Stimulated activated CD4-positive, alpha-beta T cell treated with anti-CD3 and anti-CD28 coated beads, TNF-alpha, amount 100 ng/mL, for 1 hour (primary cell): ENCODE results near the gene DKC1.
A peak's percentile ranks its signal among the peaks of the same experiment; 100 is the strongest.

ENCODE experiments used
- DNase-seq, 3 donors: peaks; one replicate each; pipeline ENCODE4 v3.0.0-alpha.2; 2020; ENCODE audit warnings: low read depth in 3 of 3, low spot score in 1 of 3

DKC1 gene

DNA sequence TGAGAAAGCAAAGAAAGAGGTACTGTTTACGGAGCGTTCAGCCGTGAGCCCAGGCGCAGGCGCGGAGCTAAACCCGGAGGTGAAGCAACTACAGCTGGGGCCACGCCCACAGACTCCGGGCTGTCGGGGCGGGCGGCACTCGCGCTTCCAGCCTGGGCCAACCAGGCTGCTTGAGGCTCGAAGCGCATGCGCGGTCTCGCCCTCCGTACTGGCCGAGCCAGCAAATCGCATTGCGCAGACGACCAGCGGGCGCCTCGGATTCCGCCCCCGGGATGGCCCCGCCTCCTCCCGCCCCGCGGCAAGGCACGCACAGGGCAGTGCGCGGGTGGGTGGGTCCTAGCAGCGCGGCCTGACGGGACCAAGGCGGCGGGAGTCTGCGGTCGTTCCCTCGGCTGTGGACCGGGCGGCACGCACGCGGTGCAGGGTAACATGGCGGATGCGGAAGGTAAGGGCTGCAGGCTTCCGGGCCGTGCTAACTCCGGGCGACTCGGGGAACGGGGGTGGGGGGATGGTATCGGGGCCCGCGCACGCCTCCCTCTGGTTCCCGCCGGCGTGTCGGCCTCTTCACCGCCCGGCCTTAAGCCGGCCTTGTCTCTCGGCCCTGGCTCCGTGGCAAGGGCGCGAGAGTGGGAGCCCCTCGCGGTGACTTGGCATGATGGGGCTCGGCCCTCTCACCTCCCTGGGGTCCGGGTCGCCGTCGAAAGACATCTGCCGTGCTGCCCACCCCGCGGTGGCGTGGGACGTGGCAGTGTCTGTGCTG is at the start of gene DKC1:
TSS of gene DKC1 (plus strand) at position 328 of the 760 bp plus-strand sequence. CDS start at position 430, 102 bp downstream.
- DNase-seq, result peak; percentile 87 to 90 (median 88)

DNA sequence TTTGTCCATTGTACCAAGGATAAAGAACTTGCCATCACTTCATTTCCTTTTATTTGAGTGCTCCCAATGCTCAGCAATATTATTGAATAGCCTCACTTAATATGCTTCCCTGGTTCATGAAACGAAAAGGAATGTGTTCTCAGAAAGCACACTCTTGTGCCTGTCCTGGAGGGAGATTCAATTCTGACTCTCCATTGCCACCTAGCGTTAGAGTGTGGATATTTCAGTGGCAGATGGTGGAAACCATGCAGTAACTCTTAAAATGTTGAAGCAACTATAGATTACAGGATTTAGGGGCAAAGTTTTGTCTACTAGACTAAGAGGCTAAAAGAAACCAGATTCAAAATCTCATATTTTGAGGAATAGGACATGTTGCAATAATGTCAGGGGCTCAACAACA is 47.7 kb upstream of the DKC1 start:
- peak in 1 of 3 donors; percentile 22 for DNase-seq

DNA sequence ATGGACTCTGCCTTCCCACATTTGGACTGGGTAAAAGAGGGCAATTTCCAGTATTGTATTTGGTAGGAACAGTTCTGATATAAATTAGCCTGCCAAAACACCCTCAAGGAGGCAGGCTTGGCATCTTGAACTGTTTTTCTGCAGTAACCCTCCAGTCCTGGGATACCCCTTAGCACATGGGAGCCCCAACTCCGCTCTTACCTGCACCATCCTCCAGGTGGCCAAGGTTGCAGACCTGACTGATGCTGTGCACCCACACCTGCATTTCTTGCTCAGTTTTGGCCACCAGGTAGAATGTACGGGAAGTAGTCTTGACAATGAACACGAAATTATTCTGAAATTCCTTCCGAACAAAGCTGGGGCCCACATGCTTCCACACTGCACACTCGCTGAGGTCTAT is 46.8 kb upstream of the DKC1 start:
- no peak for DNase-seq

DNA sequence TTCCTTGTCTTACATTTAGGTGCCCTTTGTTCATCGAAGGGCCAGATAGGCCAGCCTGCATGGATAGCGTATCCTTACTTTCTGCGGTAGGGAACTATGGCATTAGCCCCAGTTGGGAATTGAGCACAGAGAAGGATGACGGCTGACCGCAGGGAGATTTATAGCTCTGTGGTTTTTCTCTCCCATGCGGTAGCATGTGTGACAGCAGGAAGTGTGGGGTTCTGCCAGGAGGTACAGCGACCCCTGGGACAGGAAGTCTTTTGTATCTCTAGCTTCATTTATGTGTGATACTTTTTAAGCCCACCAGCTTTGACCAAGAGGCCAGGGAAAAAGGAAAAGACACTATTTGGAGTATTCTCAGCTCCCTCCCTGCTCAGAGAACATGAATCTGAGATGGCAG is 44.8 kb upstream of the DKC1 start:
- no peak for DNase-seq

DNA sequence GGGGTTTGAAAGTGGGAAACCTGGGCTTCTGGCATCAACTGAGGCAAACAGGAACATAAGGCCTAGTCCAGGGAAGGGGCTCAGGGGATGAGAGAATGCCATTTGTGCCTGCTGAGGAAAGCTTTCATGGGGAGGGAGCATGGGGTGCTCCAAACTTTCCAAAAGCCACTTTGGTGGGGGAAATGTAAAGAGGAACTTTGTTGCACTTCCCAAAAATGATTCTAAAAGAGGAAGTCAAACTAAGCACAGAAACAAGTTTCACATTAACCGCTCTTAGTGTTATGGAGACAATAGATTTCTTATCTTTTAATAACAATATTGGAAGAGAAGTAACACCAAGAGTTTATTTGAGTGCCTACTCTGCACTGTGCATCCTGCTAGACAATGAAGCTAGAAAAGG is 44.0 kb upstream of the DKC1 start:
- DNase-seq, result no peak

DNA sequence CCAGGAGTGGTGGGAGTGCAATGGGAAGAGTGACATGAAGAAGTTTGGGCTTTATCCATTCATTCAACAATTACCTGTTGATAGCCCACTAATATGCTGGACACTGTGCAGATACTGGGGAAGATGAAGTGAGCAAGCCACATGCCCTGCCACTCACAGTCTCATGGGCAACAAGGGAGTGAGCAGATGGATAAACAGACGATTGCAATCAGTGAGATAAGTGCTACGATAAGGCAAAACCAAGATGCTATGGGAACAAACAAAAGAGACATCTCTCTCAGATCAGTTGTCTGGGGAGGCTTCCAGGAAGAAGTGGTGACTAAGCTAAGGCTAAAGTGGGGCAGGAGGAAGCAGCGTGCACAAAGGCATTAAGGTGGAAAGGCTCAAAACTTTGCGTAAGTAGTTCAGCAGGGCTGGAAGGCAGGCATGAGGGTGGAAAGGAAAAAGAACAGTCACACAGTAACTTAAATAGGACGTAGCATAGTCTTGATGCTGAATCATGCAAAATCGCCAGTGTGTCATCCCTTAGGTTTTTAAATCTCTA is 43.5 kb upstream of the DKC1 start:
- peak in 2 of 3 donors; percentile 18 for DNase-seq

DNA sequence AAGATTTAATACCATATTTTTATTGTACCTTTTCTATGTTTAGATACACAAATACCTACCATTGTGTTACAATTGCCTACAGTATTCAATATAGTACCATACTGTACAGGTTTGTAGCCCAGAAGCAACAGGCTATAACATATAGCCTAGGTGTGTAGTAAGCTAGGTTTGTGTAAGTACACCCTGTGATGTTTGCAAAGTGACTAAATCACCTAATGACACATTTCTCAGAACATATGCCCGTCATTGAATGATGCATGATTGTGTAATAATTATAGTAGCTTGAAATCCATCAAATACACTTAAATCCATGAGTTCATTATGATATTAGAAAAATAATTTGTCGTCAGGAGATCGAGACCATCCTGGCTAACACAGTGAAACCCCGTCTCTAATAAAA is 42.6 kb upstream of the DKC1 start:
- DNase-seq, result no peak

DNA sequence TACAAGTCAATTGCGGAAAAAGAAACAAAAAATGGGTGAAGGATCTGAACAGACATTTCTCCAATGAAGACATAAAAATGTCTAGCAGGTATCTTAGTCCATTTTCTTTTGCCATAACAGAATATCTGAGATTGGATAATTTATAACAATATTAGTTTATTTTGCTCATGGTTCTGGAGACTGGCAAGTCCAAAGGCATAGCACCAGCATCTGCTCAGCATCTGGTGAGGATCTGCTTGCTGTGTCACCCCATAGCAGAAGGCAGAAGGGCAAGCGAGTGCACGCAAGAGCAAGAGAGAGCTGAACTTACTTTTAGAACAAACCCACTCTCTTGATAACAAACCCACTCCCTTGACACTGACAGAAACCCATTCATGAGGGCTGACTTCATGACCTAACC is 41.5 kb upstream of the DKC1 start:
- DNase-seq, result no peak

DNA sequence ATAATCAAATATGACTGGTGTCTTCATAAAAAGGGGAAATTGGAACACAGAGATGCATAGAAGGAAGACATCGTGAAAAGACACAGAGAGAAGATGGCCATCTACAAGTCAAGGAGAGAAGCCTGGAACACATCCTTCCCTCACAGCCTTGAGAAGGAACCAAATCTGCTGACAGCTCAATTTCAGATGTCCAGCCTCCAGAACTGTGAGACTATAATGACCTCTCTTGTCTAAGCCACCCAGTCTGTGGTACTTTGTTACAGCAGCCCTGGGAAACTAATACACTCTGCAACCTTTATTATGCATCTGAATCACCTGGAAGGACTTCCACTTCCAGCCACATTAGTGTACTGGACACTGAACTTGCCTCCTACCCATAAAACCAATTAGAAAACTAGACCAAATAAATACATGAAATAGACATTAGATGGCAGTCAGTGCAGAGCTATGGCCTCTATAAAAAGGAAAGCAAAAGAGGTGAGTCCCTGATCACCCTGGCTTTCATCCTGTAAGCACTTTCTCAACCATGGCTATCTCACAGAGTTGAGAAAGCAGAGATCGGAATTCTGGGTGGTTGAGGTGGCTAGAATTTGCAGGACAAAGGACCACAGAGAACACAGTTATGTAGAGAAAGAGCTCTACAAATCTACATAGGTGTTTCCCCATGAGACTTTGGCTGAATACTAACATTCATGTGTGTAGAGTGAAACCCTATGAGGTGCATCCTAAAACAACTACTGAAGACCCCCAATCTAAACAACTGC is 37.5 kb upstream of the DKC1 start:
- no peak for DNase-seq

DNA sequence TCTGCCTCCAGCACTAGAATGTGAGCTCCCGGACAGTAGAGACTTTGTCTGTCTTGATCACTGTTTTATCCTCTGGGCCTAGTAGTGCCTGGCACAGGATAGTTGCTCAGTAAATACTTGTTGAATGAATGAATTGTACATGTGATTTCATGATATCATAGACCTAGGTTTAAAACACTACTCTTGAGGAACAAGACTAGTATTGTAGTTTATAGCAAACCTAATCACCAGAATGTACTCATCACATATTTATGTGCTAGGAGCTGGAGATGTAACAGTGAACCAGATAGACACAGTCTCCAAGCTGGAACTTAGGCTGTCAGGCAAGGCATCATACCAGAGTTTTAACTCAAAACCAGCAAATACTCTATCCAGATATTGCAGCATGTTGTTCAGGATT is 35.2 kb upstream of the DKC1 start:
- DNase-seq, result no peak

DNA sequence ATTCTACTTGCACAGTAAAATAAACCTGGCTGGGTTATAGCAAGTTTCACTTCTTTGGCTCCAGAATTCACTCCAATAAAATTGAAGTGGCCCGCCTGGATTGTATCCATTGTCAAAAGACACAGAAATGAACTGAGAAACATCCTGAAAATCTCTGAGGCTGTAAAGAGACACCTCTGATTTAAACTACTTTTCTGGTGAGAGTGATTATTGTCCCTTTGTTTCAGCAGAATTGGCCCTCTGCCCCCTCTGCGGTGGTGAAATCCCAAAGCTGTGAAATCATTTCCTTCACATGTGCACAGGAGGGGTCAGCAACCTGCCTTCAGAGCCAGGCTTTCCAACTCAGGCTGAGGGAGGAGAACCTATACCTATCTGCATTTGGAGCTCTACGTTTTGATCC is 34.8 kb upstream of the DKC1 start:
- no peak for DNase-seq

DNA sequence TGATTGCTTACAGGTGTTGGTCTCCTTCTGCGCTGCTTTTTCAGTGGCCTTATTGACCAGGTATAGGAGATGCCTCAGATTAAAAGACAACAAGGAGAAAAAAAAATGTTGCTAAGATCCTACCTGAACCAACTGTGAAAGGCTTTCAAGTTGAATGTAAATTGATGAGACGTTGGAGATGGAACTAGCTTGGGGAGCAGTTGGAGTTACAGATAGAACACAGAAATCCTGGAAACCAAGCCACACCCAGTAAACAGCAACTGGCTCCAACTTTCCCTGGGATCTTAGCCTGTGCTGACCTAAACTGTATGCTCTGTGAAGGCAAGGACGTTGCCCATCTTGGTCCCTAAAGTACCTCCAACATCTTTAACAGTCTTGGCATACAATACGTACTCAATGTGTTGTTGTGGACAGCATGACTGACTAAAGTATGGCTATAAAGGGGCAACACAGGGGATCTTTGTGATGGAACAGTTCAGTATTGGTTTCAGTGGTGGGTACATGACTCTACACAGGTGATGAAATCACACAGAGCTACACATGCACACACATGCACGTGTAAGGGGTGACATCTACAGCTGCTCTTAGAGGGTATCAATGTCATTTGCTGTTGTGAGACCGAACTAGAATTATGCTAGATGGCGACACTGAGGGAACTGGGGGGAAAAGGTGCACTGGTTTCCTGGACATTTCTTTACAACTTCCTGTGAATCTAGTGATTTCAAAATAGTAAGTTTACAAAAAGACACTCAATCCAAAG is 34.1 kb upstream of the DKC1 start:
- no peak for DNase-seq

DNA sequence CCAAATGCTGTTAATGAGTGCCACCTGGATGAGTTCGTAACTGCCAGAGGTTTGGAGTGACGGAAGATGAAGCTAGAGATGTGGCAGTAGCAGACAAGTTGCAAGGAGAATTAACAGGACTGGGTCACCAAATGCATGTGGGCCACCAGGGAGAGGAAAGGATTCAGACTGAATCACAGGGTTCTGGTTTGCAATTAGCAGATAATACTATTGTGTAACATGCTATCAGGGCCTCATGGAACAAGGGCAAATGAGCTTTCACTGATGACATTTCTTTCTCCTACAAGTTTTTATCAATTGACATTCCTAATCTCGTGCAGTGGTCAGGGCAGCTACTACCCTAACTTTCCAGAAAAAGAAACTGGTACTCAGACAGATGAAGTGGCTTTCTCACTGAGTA is 33.2 kb upstream of the DKC1 start:
- DNase-seq, result no peak

DNA sequence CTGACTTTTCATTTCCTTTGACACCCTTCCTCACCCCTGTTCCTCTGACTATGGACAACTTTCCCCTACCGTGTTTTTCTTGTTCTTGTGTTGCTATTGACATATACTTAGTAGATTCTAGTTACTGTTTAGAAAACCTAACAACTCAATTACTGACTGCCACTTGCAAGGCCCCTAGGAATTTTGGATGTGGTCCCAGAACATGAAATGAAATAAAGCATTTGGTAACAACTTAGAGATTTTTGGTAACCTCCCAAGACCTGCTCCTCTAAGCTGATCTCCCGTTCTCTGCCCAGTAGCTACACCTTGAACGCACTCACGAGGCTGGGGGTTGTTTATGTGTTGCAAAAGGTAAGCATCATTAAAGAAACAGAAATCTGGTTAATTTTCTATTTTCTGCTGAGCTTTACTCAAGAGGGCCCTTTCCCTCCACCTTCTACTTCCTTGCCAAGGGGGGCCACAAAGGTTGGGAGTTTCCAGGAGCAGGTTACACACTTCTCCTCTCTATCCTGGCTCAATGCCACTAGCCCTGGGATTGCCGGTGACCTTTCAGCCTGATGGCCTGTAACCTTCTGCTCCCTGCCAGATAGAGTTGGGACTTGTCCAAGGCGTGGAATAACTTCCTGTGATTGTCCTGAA is 32.3 kb upstream of the DKC1 start:
- no peak for DNase-seq

DNA sequence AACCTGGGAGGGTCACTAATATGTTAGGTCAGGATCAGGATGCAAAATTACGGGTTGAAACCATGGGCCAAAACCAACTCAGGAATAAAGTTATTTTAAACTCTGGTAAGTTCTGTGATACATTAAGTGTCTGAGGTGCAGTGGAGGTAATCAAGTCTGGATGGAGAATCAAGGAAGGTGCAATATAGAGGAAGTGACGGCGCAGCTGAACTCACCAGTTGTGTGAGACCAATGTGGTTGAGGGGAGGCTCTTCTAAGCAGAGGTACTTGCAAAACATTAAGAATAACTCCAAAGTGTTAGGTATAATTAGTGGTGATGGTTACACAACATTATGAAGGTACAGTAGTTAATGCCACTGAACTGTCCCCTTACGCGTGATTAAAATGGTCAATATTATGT is 31.5 kb upstream of the DKC1 start:
- no peak for DNase-seq

DNA sequence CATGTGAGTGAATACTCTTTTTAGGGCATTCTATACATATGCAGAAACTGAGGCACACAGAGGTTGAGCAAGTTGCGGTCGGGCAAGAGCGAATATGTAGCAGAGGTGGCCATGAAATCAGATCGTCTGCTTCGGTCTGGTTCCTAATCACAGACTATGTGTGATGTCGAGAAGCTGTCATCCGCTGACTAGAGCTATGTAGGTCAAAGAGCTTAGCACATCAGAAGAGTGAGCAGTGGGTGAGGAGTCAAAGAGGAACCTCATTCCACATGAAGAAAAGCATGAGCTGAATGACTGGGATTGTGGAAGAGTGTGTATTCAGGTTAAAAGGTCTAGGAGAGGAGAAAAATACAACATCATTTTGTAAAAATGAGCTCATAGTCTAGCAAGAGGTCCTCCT is 30.8 kb upstream of the DKC1 start:
- no peak for DNase-seq

DNA sequence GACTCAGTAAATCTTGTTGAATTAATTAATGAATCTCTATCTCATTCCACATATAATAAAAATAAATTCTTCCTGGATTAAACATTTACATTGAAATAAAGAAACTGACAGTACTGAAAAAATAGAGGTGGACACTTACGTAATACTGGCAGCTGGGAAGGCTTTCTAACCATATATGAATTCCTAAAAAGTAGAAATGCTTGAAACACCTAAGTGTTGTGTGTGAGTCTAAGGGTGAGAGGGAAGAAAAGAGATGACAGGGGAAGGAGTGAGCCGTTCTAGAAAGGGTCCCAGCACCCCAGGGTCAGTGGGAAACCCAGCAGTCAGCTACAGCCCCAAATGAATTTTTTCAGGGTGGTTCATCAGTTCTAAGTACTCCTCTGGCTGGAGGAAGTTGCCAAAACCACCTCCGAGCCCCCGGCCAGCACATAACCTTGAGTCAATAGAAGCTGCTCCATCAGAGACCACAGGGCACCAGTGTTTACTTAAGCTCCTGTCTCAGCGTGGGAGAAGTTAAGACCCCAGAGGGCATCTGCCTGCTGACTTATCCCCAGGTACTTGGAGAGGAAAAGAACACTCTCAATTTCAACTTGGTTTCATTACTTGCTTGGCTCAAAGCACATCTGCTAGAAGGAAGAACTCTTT is 30.1 kb upstream of the DKC1 start:
- DNase-seq, result no peak

DNA sequence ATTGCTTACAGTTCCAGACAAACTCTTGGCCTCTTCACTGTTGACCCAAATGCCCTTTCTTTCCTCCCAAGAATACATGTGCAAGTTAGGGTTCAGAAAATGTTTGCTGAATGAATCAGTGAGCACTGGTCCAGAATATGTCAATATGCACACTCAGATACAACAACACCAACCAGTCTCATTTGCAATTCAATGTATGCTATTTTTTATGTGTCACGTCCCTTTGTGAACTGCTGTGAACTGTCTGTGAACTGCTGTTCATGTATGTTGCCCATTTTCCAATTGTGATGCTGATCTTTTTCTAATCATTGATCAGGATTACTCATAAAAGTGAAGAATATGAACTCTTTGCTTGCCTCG is 29.6 kb upstream of the DKC1 start:
- DNase-seq, result no peak

DNA sequence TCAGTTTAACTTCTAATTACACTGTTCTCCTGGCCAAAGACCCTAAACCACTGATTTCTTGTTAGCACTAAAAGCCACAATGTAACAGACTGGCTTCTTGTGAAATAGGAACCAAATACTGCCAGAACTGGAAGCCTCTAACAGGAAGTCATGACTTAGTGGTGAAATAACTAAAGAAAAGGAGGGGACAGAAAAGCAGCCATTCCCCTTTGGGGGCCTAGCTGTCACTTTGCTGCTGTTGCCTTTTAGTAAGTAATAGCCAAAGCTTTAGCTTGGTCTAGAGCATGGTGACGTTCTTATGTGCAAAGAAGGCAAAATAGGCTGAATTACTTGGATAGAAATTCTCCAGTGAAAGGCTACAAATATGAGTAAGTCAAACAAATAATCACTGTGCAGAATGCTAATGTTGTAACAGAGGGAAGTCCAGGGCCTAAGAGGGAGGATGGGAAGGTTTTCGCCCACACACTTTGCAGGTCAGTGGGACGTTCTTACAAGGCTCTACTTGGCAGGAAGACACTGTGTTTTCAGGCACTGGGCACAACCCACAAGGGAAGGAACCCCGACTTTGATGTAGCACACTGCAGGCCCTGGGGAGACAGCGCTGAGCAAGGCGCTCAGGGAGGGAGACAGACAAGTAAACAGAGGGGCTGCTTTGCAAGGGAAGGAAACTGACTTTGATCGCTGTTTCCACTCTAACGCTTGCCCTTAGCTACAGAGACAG is 28.4 kb upstream of the DKC1 start:
- DNase-seq, result no peak
